Glomerular endothelial cell (primary cell): ENCODE results near the gene TRAFD1. TPM values are rescaled to one million over a fixed set of nuclear protein-coding genes. Genes with fewer than 3 reads are reported as not detected.

Source experiments
- DNase-seq: peaks from one replicate; pipeline ENCODE4 v3.0.0-alpha.2; 2011; ENCODE audit warnings: low read depth, low spot score; ENCODE audit errors: extremely low read depth
- total RNA-seq: library from RNA; depleted of rRNA; stranded (reverse); fragments of >200 nt; gene quantifications from 2 replicates; pipeline ENCODE4 v1.2.3, GENCODE V29; 2015

Gene TRAFD1
- total RNA-seq, 1 donor from 2014 or later, result 33.4 TPM

DNA sequence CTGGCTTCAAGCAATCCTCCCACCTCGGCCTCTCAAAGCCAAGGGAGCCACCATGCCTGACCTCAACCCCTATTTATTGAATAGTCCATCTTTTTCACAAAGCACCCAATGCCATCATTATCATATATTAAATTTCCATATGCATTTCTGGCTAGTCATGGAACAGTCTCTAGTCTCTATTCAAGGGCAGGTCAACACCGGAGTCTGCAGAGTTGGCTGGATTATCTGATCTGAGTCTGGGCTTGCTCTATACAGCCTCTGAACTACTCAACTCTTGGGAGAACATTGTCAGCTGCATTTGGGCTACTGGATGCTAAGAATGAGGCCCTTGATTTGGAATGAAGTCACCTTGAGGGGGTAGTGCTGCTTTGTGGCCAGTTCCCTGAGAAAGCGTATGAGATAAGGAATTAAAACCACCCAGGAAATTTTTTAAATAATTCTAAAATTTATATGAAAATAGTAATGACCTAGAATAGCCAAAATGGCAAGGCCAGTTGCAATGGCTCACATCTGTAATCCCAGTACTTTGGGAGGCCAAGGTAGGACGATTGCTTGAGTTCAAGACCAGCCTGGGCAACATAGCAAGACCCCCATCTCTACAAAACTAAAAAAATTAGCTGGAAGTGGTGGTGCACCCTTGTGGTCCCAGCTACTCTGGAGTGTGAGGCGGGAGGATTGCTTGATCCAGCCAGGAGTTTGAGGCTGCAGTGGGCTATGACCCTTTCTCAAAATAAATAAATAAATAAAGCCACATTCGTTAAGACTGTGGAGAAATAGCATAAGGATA, 9.9 kb upstream of the TRAFD1 start:
- no peak for DNase-seq

- DNase-seq, result no peak
Measured at GRCh38 chr12:112116232-112117060, 8.9 kb upstream of the TRAFD1 start.

DNA sequence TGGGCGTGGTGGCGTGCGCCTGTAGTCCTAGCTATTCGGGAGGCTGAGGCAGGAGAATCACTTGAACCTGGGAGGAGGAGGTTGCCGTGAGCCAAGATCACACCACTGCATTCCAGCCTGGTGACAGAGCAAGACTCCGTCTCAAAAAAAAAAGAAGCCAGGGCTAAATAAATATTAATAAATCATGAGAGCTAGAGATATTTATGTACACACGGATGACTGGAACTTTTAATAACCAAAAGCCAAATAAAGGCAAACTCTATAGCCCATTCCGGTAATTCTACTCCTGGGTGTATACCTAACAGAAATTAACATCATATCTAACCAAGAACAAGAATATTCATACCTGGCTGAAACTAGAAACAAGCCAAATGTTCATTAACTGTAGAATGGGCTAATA, 7.7 kb upstream of the TRAFD1 start:
- DNase-seq, result no peak

- DNase-seq, result no peak
Measured at GRCh38 chr12:112121780-112122565, 3.4 kb upstream of the TRAFD1 start.

DNA sequence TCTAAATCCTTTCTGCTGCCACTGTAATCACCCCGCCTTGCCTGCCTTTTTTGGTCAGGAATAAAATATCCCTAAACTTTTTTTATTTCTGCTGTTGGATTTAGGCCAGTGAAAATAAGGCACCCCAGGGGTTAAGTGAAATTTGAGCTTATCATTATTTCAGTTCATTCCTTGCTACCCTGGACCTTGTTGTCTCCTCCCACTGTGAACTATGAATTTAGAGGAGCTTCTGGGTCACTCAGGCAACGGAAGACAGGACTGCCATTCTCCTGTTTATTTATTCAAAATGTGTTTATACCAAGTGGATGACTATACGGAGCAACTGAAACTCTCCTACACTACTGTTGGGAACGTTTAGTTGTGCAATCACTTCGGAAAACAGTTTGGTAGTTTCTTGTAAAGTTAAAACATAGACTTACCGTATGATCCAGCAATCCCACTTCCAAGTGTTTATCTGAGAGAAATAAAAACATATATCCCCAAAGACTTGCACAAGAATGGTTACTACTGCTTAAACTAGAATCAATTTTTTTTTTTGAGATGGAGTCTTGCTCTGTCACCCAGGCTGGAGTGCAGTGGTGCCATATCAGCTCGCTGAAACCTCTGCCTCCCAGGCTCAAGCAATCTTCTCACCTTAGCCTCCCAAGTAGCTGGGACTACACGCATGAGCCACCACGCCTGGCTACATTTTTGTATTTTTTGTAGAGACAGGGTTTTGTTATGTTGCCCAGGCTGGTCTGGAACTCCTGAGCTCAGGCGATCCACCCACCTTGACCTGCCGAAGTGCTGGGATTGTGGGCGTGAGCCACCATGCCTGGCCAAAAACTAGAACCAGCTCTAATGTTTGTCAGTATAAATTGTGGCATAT, 2.3 kb upstream of the TRAFD1 start:
- DNase-seq, result no peak

GRCh38 chr12:112124918-112125249, 476 bp upstream of the TRAFD1 start:
- no peak for DNase-seq

- no peak for DNase-seq
Measured at GRCh38 chr12:112126000-112126438, 659 bp downstream of the TRAFD1 start.

- DNase-seq, result no peak
Measured at GRCh38 chr12:112126911-112127310, 1.6 kb downstream of the TRAFD1 start.

- DNase-seq, result no peak
Measured at GRCh38 chr12:112130441-112130998, 5.2 kb downstream of the TRAFD1 start.

DNA sequence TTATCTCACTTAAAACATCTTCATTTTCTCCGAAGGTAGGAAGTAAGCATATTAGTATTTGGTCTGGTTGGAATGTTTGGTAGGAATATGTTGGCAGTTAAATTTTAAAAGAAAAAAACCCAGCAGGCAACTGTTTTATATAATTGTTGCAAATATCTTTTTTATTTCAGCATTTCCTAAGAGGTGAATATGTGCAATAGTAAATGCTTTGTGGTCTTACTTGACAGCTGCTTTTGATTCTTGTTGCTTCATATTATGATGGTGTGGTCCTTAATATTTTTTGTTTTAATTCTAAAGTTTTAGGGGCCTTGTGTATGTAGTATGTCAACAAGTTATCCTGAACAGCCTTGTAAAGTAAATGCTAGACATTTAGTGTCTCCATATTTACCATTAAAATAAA, 6.3 kb downstream of the TRAFD1 start:
- no peak for DNase-seq

- no peak for DNase-seq
Measured at GRCh38 chr12:112133418-112133817, 8.1 kb downstream of the TRAFD1 start.

DNA sequence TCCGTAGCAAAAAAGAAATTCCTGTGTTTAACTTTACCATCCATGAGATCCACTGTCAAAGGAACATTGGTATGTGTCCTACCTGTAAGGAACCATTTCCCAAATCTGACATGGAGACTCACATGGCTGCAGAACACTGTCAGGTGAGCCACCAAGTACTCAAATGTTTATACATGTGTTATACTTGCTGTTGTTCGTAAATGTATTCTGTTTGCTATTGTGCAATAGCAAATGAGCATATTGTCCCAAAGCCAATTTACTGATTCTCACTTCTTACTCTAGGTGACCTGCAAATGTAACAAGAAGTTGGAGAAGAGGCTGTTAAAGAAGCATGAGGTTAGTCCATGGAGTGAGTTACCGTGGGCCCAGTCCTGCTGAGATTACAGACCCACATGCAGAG, 9.4 kb downstream of the TRAFD1 start:
- no peak for DNase-seq

GRCh38 chr12:112140728-112141127, 15.4 kb downstream of the TRAFD1 start:
- DNase-seq, result no peak

- DNase-seq, result no peak
Measured at GRCh38 chr12:112146123-112146522, 20.8 kb downstream of the TRAFD1 start.

DNA sequence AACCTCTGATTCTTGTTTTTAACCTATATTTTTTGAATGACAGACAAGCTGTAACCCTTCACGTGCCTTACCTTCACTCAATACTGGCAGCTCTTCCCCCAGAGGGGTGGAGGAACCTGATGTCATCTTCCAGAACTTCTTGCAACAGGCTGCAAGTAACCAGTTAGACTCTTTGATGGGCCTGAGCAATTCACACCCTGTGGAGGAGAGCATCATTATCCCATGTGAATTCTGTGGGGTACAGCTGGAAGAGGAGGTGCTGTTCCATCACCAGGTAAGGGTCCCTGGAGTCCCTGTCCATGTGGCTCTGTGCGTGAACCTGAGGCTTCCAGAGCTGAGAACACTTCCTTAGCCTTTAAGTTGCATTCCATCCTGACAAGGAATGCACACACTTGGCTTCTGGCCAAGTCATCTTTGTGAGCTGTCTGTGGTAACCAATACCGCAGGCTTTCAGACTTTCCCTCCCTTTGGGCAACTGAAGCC, 22.7 kb downstream of the TRAFD1 start:
- DNase-seq, result no peak

- DNase-seq, result no peak
Measured at GRCh38 chr12:112149596-112149995, 24.2 kb downstream of the TRAFD1 start.

DNA sequence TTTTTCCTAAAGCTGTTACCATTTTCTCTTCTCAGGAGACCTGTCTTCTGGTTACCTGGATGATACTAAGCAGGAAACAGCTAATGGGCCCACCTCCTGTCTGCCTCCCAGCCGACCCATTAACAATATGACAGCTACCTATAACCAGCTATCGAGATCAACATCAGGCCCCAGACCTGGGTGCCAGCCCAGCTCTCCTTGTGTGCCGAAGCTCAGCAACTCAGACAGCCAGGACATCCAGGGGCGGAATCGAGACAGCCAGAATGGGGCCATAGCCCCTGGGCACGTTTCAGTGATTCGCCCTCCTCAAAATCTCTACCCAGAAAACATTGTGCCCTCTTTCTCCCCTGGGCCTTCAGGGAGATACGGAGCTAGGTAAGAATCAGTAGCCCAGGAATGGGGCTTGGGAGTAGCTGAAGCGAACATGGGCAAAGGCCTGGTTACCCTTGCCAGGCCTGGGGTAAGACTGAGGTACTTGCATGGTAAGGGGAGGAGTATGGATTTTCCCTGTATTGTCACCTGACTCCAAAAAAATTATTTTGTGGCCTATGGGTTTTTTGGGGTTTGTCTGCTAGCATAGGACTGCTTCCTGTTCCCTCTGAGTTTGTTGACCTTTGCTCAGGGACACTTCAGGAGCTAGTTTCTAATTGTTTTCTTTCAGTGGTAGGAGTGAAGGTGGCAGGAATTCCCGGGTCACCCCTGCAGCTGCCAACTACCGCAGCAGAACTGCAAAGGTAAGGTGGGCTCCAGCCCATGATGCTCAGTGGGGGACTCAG, 26.6 kb downstream of the TRAFD1 start:
- no peak for DNase-seq

- DNase-seq, result no peak
Measured at GRCh38 chr12:112153181-112153892, 28.0 kb downstream of the TRAFD1 start.

DNA sequence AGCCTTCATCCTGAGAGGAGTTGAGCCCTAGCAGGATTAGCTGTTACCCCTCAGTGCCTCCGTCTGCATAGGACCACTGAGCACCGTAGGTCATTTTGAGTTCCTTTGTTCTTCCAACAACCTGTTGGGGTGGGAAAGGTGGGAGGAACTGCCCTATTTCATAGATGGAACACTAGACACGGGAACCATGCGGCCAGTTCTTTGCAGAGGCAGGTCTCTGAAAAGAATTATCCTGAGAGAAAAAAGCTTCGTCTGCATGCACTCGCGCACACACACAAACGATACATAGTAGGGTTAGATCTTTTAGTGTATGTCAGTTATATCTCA, 28.5 kb downstream of the TRAFD1 start:
- DNase-seq, result no peak
